HCT116 (cell line): ENCODE measurements around the gene EGLN3. TPM values are rescaled to one million over a fixed set of nuclear protein-coding genes. Genes with fewer than 3 reads are reported as not detected.

Experiments used
- ATAC-seq: fragments of 200-7000 bp; cut with Tn5 transposase; 2 replicates; pipeline ENCODE4 v1.9.1; 2020; ENCODE audit warnings: mild to moderate bottlenecking, moderate library complexity
- BruUV-seq: library from RNA; stranded (reverse); fragments of 400-500 nt; replicated peaks from 2 replicates; lab custom pipeline; 2021; lab: Mats Ljungman, UMichigan
- CTCF ChIA-PET: fragments of 300-600 bp; sonication (Branson Sonifier 250); formaldehyde crosslinking; loops from one replicate; lab custom pipeline; 2021; ENCODE audit warnings: antibody characterized with exemption; lab: Charles Lee
- POLR2A ChIA-PET: fragments of 300-600, 350-600 bp; sonication (Branson Sonifier 250); formaldehyde crosslinking; loops from one replicate; lab custom pipeline; 2021; ENCODE audit warnings: antibody characterized with exemption; lab: Charles Lee
- RAD21 ChIA-PET, 2 experiments: fragments of 300-600 bp; sonication (Branson Sonifier 250); formaldehyde crosslinking; loops; one replicate each; lab custom pipeline; 2023; ENCODE audit warnings: low total read pairs in 2 of 2; ENCODE audit not compliant: uncharacterized antibody in 2 of 2, unreplicated experiment in 2 of 2, low non-redundant PET in 1 of 2; lab: Charles Lee
- DNase-seq: peaks from one replicate; pipeline ENCODE4 v3.0.0-alpha.2; 2010; ENCODE audit warnings: low read depth, low spot score
- H2AFZ ChIP-seq: fragments of 200-600 bp; shearing (Covaris generic), sonication (generic); 2 replicates; pipeline ENCODE4 v1.6.1; 2017; ENCODE audit warnings: low read depth, mixed run types, mixed read lengths, antibody characterized with exemption, low read length; ENCODE audit not compliant: poor library complexity, severe bottlenecking
- H3K27ac ChIP-seq: 2 replicates; pipeline ENCODE4 v1.5.1; 2012; ENCODE audit warnings: low read depth, low read length
- H3K27me3 ChIP-seq: fragments of 200-600 bp; sonication (generic); 2 replicates; pipeline ENCODE4 v1.6.1; 2016; ENCODE audit warnings: mixed run types, low read length, mixed read lengths; ENCODE audit not compliant: insufficient read depth
- H3K36me3 ChIP-seq, 2 experiments: fragments of 200-500 bp in 1 of 2; fragments of 200-600 bp in 1 of 2; sonication (Bioruptor generic) in 1 of 2; sonication (generic) in 1 of 2; 2 replicates each; pipeline versions ENCODE4 v1.5.1 to v1.6.1; 2014 to 2016; ENCODE audit warnings: low read length in 2 of 2, inconsistent platforms in 1 of 2, mixed read lengths in 1 of 2, mixed run types in 1 of 2; ENCODE audit not compliant: insufficient read depth in 2 of 2, control insufficient read depth in 1 of 2
- H3K4me1 ChIP-seq, 2 experiments: fragments of 200-600 bp in 1 of 2; sonication (generic) in 1 of 2; 2 replicates each; pipeline versions ENCODE4 v1.5.1 to v1.6.1; 2012 to 2017; ENCODE audit warnings: low read length in 2 of 2, inconsistent platforms in 1 of 2, mild to moderate bottlenecking in 1 of 2, mixed read lengths in 1 of 2, mixed run types in 1 of 2, moderate library complexity in 1 of 2; ENCODE audit not compliant: insufficient read depth in 2 of 2, control insufficient read depth in 1 of 2
- H3K4me2 ChIP-seq: fragments of 200-600 bp; sonication (generic); 2 replicates; pipeline ENCODE4 v1.6.1; 2017; ENCODE audit warnings: mixed run types, low read length, mixed read lengths
- H3K4me3 ChIP-seq, 2 experiments: fragments of 200-600 bp in 1 of 2; sonication (generic) in 1 of 2; replicated peaks in 1 of 2; 2 replicates each; pipeline ENCODE4 v1.5.1; 2011 to 2016; ENCODE audit warnings: low read length in 2 of 2, control low read depth in 1 of 2, low read depth in 1 of 2, mild to moderate bottlenecking in 1 of 2, mixed read lengths in 1 of 2, mixed run types in 1 of 2
- H3K79me2 ChIP-seq: fragments of 200-600 bp; sonication (generic); 2 replicates; pipeline ENCODE4 v1.6.1; 2017; ENCODE audit warnings: mild to moderate bottlenecking, mixed run types, low read length, moderate library complexity, mixed read lengths; ENCODE audit not compliant: insufficient read depth
- H3K9ac ChIP-seq: fragments of 200-600 bp; sonication (generic); 2 replicates; pipeline ENCODE4 v1.6.1; 2016; ENCODE audit warnings: low read length, mixed read lengths
- H3K9me2 ChIP-seq: fragments of 200-600 bp; sonication (generic), shearing (Covaris generic); 2 replicates; pipeline ENCODE4 v1.6.1; 2017; ENCODE audit warnings: mixed run types, mild to moderate bottlenecking, moderate library complexity; ENCODE audit not compliant: insufficient read depth
- H3K9me3 ChIP-seq, 2 experiments: fragments of 200-500 bp in 1 of 2; fragments of 200-600 bp in 1 of 2; sonication (Bioruptor generic) in 1 of 2; sonication (generic) in 1 of 2; 2 replicates each; pipeline ENCODE4 v1.6.1; 2014 to 2017; ENCODE audit warnings: low read length in 2 of 2, mixed read lengths in 2 of 2, inconsistent platforms in 1 of 2, low read depth in 1 of 2, mild to moderate bottlenecking in 1 of 2, mixed run types in 1 of 2, moderate library complexity in 1 of 2; ENCODE audit not compliant: control insufficient read depth in 1 of 2, insufficient read depth in 1 of 2
- H4K20me1 ChIP-seq: fragments of 200-600 bp; sonication (generic), shearing (Covaris generic); 2 replicates; pipeline ENCODE4 v1.6.1; 2017; ENCODE audit warnings: mixed run types, mild to moderate bottlenecking, moderate library complexity; ENCODE audit not compliant: insufficient read depth
- CTCF ChIP-seq, 3 experiments: fragments of 200-600 bp in 1 of 3; sonication (generic) in 1 of 3; IDR thresholded peaks in 2 of 3; conservative IDR thresholded peaks in 1 of 3; 2 replicates each; pipeline ENCODE4 v1.5.1; 2012 to 2017; ENCODE audit warnings: low read depth in 2 of 3, low read length in 2 of 3, antibody characterized with exemption in 1 of 3, borderline replicate concordance in 1 of 3, control low read depth in 1 of 3, mild to moderate bottlenecking in 1 of 3, mixed read lengths in 1 of 3, mixed run types in 1 of 3, moderate library complexity in 1 of 3; ENCODE audit not compliant: insufficient read depth in 1 of 3
- EGR1 ChIP-seq: IDR thresholded peaks from 2 replicates; pipeline ENCODE4 v1.6.1; 2012; ENCODE audit warnings: low read depth
- ELF1 ChIP-seq: IDR thresholded peaks from 2 replicates; pipeline ENCODE4 v1.6.1; 2012; ENCODE audit warnings: low read depth, borderline replicate concordance
- EZH2 ChIP-seq: fragments of 200-600 bp; sonication (generic); IDR thresholded peaks from 2 replicates; pipeline ENCODE4 v1.6.1; 2017; ENCODE audit warnings: antibody characterized with exemption, mixed run types
- EZH2phosphoT487 ChIP-seq: fragments of 200-600 bp; IDR thresholded peaks from 2 replicates; pipeline ENCODE4 v1.6.1; 2018; ENCODE audit warnings: antibody characterized with exemption, borderline replicate concordance
- FOSL1 ChIP-seq: IDR thresholded peaks from 2 replicates; pipeline ENCODE4 v1.6.1; 2012; ENCODE audit warnings: low read depth
- JUND ChIP-seq: IDR thresholded peaks from 2 replicates; pipeline ENCODE4 v1.6.1; 2012
- MAX ChIP-seq: IDR thresholded peaks from 2 replicates; pipeline ENCODE4 v1.6.1; 2012
- REST ChIP-seq: IDR thresholded peaks from 2 replicates; pipeline ENCODE4 v1.6.1; 2012; ENCODE audit warnings: low read depth
- SRF ChIP-seq: IDR thresholded peaks from 2 replicates; pipeline ENCODE4 v1.6.1; 2012; ENCODE audit warnings: low read depth
- YY1 ChIP-seq: IDR thresholded peaks from 2 replicates; pipeline ENCODE4 v1.6.1; 2011; ENCODE audit warnings: low read length, low read depth, moderate library complexity, mild to moderate bottlenecking; ENCODE audit not compliant: insufficient replicate concordance; ENCODE audit errors: extremely low read depth
- ZFX ChIP-seq: fragments of 450-650 bp; IDR thresholded peaks from 2 replicates; pipeline ENCODE4 v1.6.1; 2017
- ZNF274 ChIP-seq: fragments of 200-500 bp; sonication (Bioruptor generic); IDR thresholded peaks from 2 replicates; pipeline ENCODE4 v1.6.1; 2014; ENCODE audit warnings: mild to moderate bottlenecking, low read depth, low read length, inconsistent platforms
- intact Hi-C: fragments of 100-400 bp; cut with micrococcal nuclease; formaldehyde crosslinking; loops from 2 replicates; pipeline ENCODE4 v1.10.0; 2022
- total RNA-seq: library from RNA; stranded (reverse); gene quantifications from one replicate; pipeline ENCODE4 v1.2.1, GENCODE V29; 2021; ENCODE audit not compliant: unreplicated experiment

Gene EGLN3
- total RNA-seq, 1 experiment from 2014 or later: 13.6 TPM

- CTCF ChIA-PET: no interaction called here
- intact Hi-C loops: no loop called here
- BruUV-seq: no TSS peak
Measured at GRCh38 chr14:33999771-34000291, 49.0 kb upstream of the EGLN3 start.

GRCh38 chr14:33997611-33998010 is 46.7 kb upstream of the EGLN3 start:
- intact Hi-C loops: no loop called here
- POLR2A ChIA-PET: no interaction called here
- DNase-seq: no peak

More at GRCh38 chr14:33999771-34000291, 49.0 kb upstream of the EGLN3 start:
- Histone ChIP-seq H3K27me3 (no peaks in the 10 kb centered on the region), H3K9ac (no peak overlapping the region), H3K79me2 (no peaks in the 10 kb centered on the region), H3K4me1 (no peaks in the 10 kb centered on the region), H2AFZ (no peak overlapping the region), H3K9me2 (no peaks in the 10 kb centered on the region), H4K20me1 (no peaks in the 10 kb centered on the region), H3K9me3 (no peaks in the 10 kb centered on the region), H3K36me3 (no peaks in the 10 kb centered on the region), H3K27ac (no peak overlapping the region), H3K4me3 (no peak overlapping the region), H3K4me2 (no peak overlapping the region)
- no peak for TF ChIP-seq ZFX
- no peak for TF ChIP-seq ZNF274
- TF ChIP-seq EGR1: no peak
- TF ChIP-seq YY1: no peak
- no peak for TF ChIP-seq FOSL1
- ATAC-seq (no peak), DNase-seq (no peak)
- ChIA-PET POLR2A (no interaction called here), RAD21 (no interaction called here)

More at GRCh38 chr14:33997611-33998010, 46.7 kb upstream of the EGLN3 start:
- TF ChIP-seq SRF: no peak
- TF ChIP-seq ELF1: no peak
- no peak for TF ChIP-seq MAX
- no peak for TF ChIP-seq JUND
- no peak for TF ChIP-seq EZH2
- TF ChIP-seq FOSL1: no peak
- no peak for TF ChIP-seq EZH2phosphoT487
- no peak for TF ChIP-seq CTCF (IDR thresholded peaks at IDR 0.05 in 2 of 3, conservative IDR thresholded peaks at IDR 0.05 in 1 of 3; ENCODE audit: borderline replicate concordance in 1 of 3, insufficient read depth in 1 of 3, low read depth in 2 of 3, low read length in 2 of 3)
- no peak for TF ChIP-seq REST
- no peak for TF ChIP-seq EGR1
- no peak for TF ChIP-seq ZFX
- H3K36me3 ChIP-seq: no peaks in the 10 kb centered on the region
- no peak overlapping the region for H3K4me2 ChIP-seq
- ChIA-PET RAD21 (no interaction called here), CTCF (interaction anchor here (0.9 kb wide), 1 partner anchor 231 kb away, joined by 3 read pairs; no protein-coding TSS in a partner anchor)
- no peaks in the 10 kb centered on the region for H3K4me1 ChIP-seq
- ATAC-seq: no peak
- no peak overlapping the region for H2AFZ ChIP-seq
- no peaks in the 10 kb centered on the region for H4K20me1 ChIP-seq
- H3K4me3 ChIP-seq: no peak overlapping the region
- H3K27me3 ChIP-seq: no peaks in the 10 kb centered on the region
- no TSS peak for BruUV-seq
- no peak overlapping the region for H3K9ac ChIP-seq
- H3K9me3 ChIP-seq: no peaks in the 10 kb centered on the region
- no peaks in the 10 kb centered on the region for H3K9me2 ChIP-seq
- no peak overlapping the region for H3K27ac ChIP-seq
- no peaks in the 10 kb centered on the region for H3K79me2 ChIP-seq
